GM23338 (cell line): ENCODE data around the gene SRGAP3. TPM values are rescaled to one million over a fixed set of nuclear protein-coding genes. Genes with fewer than 3 reads are reported as not detected.

Experiments used
- ATAC-seq: fragments of 200-7000 bp; cut with Tn5 transposase; 3 replicates; pipeline ENCODE4 v1.9.1; 2020
- DNase-seq: peaks from one replicate; pipeline ENCODE4 v3.0.0-alpha.2; 2015; ENCODE audit warnings: low spot score
- H2AFZ ChIP-seq: fragments of 200-600 bp; sonication (generic); 2 replicates; pipeline ENCODE4 v1.8.0; 2016; ENCODE audit warnings: antibody characterized with exemption, mild to moderate bottlenecking, moderate library complexity
- H3F3A ChIP-seq: fragments of 200-600 bp; sonication (generic); replicated peaks from 2 replicates; pipeline ENCODE4 v1.8.0; 2017; ENCODE audit warnings: antibody characterized with exemption, mixed run types, low read depth
- H3K27ac ChIP-seq: fragments of 200-600 bp; sonication (generic); 2 replicates; pipeline ENCODE4 v1.6.1; 2016; ENCODE audit warnings: low read depth
- H3K27me3 ChIP-seq: fragments of 200-600 bp; sonication (generic); 2 replicates; pipeline ENCODE4 v1.8.0; 2016; ENCODE audit warnings: mild to moderate bottlenecking, mixed run types, moderate library complexity; ENCODE audit not compliant: insufficient read depth
- H3K36me3 ChIP-seq: fragments of 200-600 bp; sonication (generic); 2 replicates; pipeline ENCODE4 v1.8.0; 2016; ENCODE audit warnings: mild to moderate bottlenecking; ENCODE audit not compliant: insufficient read depth
- H3K4me1 ChIP-seq: fragments of 200-600 bp; sonication (generic); 2 replicates; pipeline ENCODE4 v1.8.0; 2016; ENCODE audit warnings: mild to moderate bottlenecking, moderate library complexity; ENCODE audit not compliant: insufficient read depth
- H3K4me2 ChIP-seq: fragments of 200-600 bp; sonication (generic); 2 replicates; pipeline ENCODE4 v1.7.1; 2017; ENCODE audit warnings: mixed run types
- H3K4me3 ChIP-seq: fragments of 200-600 bp; sonication (generic); 2 replicates; pipeline ENCODE4 v1.6.1; 2016; ENCODE audit warnings: mixed run types
- H3K79me2 ChIP-seq: fragments of 200-600 bp; sonication (generic); replicated peaks from 2 replicates; pipeline ENCODE4 v1.8.0; 2017; ENCODE audit warnings: mild to moderate bottlenecking; ENCODE audit not compliant: insufficient read depth
- H3K9me2 ChIP-seq: fragments of 200-600 bp; sonication (generic); 2 replicates; pipeline ENCODE4 v1.8.0; 2017; ENCODE audit not compliant: insufficient read depth
- H4K20me1 ChIP-seq: fragments of 200-600 bp; sonication (generic); replicated peaks from 2 replicates; pipeline ENCODE4 v1.8.0; 2017; ENCODE audit warnings: mild to moderate bottlenecking; ENCODE audit not compliant: insufficient read depth
- H3K27ac Mint-ChIP-seq: 2 replicates; pipeline ENCODE4 v1.8.0; 2020; ENCODE audit warnings: inconsistent platforms, mild to moderate bottlenecking, moderate library complexity, mixed read lengths
- H3K27me3 Mint-ChIP-seq: 3 replicates; pipeline ENCODE4 v1.8.0; 2022; ENCODE audit warnings: low read depth, mild to moderate bottlenecking, moderate library complexity, mixed read lengths, inconsistent platforms; ENCODE audit not compliant: insufficient read depth, poor library complexity
- H3K36me3 Mint-ChIP-seq: 3 replicates; pipeline ENCODE4 v1.8.0; 2021; ENCODE audit warnings: low read depth, mild to moderate bottlenecking, inconsistent platforms, moderate library complexity, mixed read lengths
- H3K4me1 Mint-ChIP-seq: 3 replicates; pipeline ENCODE4 v1.8.0; 2020; ENCODE audit warnings: mild to moderate bottlenecking, inconsistent platforms, mixed read lengths
- H3K4me3 Mint-ChIP-seq: 3 replicates; pipeline ENCODE4 v1.8.0; 2021; ENCODE audit warnings: moderate library complexity, mild to moderate bottlenecking, inconsistent platforms, mixed read lengths
- H3K9me3 Mint-ChIP-seq: 3 replicates; pipeline ENCODE4 v1.8.0; 2020; ENCODE audit warnings: moderate library complexity, mild to moderate bottlenecking, inconsistent platforms, mixed read lengths
- CREB1 ChIP-seq: fragments of 250-450 bp; sonication (Bioruptor Pico); IDR thresholded peaks from 2 replicates; pipeline ENCODE4 v1.5.0; 2020; ENCODE audit warnings: low read depth, mild to moderate bottlenecking, moderate library complexity
- EZH2 ChIP-seq: fragments of 200-600 bp; sonication (generic); IDR thresholded peaks from one replicate; pipeline ENCODE4 v1.8.0; 2017; ENCODE audit warnings: antibody characterized with exemption, mild to moderate bottlenecking, low read depth; ENCODE audit not compliant: unreplicated experiment
- EZH2phosphoT487 ChIP-seq: fragments of 200-600 bp; sonication (generic); IDR thresholded peaks from one replicate; pipeline ENCODE4 v1.8.1; 2018; ENCODE audit warnings: antibody characterized with exemption; ENCODE audit not compliant: unreplicated experiment
- NANOG ChIP-seq: IDR thresholded peaks from 2 replicates; pipeline ENCODE4 v1.6.1; 2016; ENCODE audit warnings: antibody characterized with exemption, borderline replicate concordance
- POLR2AphosphoS5 ChIP-seq: IDR thresholded peaks from 2 replicates; pipeline ENCODE4 v1.6.1; 2016; ENCODE audit warnings: antibody characterized with exemption, low read depth
- polyA plus RNA-seq: library from polyadenylated mRNA; unstranded; fragments of >200 nt; fragmentation: Nextera tagmentation; extraction: Ambion mirVana; gene quantifications from 2 replicates; pipeline ENCODE4 v1.2.1, GENCODE V29; 2016
- total RNA-seq: library from RNA; depleted of rRNA; stranded (reverse); fragments of >200 nt; shearing (Covaris generic); gene quantifications from 2 replicates; pipeline ENCODE4 v1.2.3, GENCODE V29; 2014
- TF ChIP-seq, protein P1 (sequence below): fragments of 250-450 bp; sonication (Bioruptor Pico); IDR thresholded peaks from 2 replicates; pipeline ENCODE4 v1.5.0; 2020; ENCODE audit warnings: mild to moderate bottlenecking, moderate library complexity

SRGAP3 gene
- total and polyA plus RNA-seq, 2 experiments from 2014 or later = 6.4 to 9.4 TPM

GRCh38 chr3:8952130-8952529 is 297.3 kb downstream of the SRGAP3 start (continued):
- TF ChIP-seq, protein P1, sequence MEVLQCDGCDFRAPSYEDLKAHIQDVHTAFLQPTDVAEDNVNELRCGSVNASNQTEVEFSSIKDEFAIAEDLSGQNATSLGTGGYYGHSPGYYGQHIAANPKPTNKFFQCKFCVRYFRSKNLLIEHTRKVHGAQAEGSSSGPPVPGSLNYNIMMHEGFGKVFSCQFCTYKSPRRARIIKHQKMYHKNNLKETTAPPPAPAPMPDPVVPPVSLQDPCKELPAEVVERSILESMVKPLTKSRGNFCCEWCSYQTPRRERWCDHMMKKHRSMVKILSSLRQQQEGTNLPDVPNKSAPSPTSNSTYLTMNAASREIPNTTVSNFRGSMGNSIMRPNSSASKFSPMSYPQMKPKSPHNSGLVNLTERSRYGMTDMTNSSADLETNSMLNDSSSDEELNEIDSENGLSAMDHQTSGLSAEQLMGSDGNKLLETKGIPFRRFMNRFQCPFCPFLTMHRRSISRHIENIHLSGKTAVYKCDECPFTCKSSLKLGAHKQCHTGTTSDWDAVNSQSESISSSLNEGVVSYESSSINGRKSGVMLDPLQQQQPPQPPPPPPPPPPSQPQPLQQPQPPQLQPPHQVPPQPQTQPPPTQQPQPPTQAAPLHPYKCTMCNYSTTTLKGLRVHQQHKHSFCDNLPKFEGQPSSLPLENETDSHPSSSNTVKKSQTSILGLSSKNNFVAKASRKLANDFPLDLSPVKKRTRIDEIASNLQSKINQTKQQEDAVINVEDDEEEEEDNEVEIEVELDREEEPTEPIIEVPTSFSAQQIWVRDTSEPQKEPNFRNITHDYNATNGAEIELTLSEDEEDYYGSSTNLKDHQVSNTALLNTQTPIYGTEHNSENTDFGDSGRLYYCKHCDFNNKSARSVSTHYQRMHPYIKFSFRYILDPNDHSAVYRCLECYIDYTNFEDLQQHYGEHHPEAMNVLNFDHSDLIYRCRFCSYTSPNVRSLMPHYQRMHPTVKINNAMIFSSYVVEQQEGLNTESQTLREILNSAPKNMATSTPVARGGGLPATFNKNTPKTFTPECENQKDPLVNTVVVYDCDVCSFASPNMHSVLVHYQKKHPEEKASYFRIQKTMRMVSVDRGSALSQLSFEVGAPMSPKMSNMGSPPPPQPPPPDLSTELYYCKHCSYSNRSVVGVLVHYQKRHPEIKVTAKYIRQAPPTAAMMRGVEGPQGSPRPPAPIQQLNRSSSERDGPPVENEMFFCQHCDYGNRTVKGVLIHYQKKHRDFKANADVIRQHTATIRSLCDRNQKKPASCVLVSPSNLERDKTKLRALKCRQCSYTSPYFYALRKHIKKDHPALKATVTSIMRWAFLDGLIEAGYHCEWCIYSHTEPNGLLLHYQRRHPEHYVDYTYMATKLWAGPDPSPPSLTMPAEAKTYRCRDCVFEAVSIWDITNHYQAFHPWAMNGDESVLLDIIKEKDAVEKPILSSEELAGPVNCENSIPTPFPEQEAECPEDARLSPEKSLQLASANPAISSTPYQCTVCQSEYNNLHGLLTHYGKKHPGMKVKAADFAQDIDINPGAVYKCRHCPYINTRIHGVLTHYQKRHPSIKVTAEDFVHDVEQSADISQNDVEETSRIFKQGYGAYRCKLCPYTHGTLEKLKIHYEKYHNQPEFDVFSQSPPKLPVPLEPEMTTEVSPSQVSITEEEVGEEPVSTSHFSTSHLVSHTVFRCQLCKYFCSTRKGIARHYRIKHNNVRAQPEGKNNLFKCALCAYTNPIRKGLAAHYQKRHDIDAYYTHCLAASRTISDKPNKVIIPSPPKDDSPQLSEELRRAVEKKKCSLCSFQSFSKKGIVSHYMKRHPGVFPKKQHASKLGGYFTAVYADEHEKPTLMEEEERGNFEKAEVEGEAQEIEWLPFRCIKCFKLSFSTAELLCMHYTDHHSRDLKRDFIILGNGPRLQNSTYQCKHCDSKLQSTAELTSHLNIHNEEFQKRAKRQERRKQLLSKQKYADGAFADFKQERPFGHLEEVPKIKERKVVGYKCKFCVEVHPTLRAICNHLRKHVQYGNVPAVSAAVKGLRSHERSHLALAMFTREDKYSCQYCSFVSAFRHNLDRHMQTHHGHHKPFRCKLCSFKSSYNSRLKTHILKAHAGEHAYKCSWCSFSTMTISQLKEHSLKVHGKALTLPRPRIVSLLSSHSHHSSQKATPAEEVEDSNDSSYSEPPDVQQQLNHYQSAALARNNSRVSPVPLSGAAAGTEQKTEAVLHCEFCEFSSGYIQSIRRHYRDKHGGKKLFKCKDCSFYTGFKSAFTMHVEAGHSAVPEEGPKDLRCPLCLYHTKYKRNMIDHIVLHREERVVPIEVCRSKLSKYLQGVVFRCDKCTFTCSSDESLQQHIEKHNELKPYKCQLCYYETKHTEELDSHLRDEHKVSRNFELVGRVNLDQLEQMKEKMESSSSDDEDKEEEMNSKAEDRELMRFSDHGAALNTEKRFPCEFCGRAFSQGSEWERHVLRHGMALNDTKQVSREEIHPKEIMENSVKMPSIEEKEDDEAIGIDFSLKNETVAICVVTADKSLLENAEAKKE (CRISPR knock-in tag) = no peak
- TF ChIP-seq EZH2phosphoT487 (no peak), EZH2 (no peak), CREB1 (CRISPR knock-in tag) (no peak)

GRCh38 chr3:8945890-8946600 is 303.4 kb downstream of the SRGAP3 start:
- H3K36me3 ChIP-seq = peaks cover 18% of the 10 kb centered on the region; the same call in 1 of the 2 replicates
- no peak overlapping the region for H3K27ac ChIP-seq
- H3K4me2 ChIP-seq = no peak overlapping the region
- no peaks in the 10 kb centered on the region for H3F3A ChIP-seq
- H3K4me1 ChIP-seq = no peaks in the 10 kb centered on the region
- H3K4me3 Mint-ChIP-seq = no peak overlapping the region
- H4K20me1 ChIP-seq = peaks cover 20% of the 10 kb centered on the region
- DNase-seq (no peak), ATAC-seq (no peak)
- peaks cover 29% of the 10 kb centered on the region for H3K79me2 ChIP-seq
- H3K36me3 Mint-ChIP-seq = peaks cover 49% of the 10 kb centered on the region
- no peak overlapping the region for H3K4me3 ChIP-seq
- H3K27me3 Mint-ChIP-seq = peaks cover 3% of the 10 kb centered on the region
- H3K27ac Mint-ChIP-seq = no peak overlapping the region
- TF ChIP-seq NANOG (no peak), CREB1 (CRISPR knock-in tag) (no peak), EZH2phosphoT487 (no peak), POLR2AphosphoS5 (no peak)
- H3K27me3 ChIP-seq = no peaks in the 10 kb centered on the region
- no peaks in the 10 kb centered on the region for H3K4me1 Mint-ChIP-seq
- no peak overlapping the region for H2AFZ ChIP-seq
- H3K9me2 ChIP-seq = no peaks in the 10 kb centered on the region
- H3K9me3 Mint-ChIP-seq = 0 out of 3 replicates have a peak, but pooled peaks cover 4% of the 10 kb centered on the region
